Nephron progenitor cell (in vitro differentiated cells): ENCODE data around the gene ASB16.
A peak's percentile ranks its signal among the peaks of the same experiment; 100 is the strongest.

Experiments
- DNase-seq: peaks from one replicate; pipeline ENCODE4 v3.0.0; 2021
- H3K27ac Mint-ChIP-seq: 2 replicates; pipeline ENCODE4 v1.8.0; 2021; ENCODE audit warnings: mild to moderate bottlenecking, moderate library complexity, mixed read lengths
- H3K27me3 Mint-ChIP-seq: 2 replicates; pipeline ENCODE4 v1.8.0; 2021; ENCODE audit warnings: mild to moderate bottlenecking, low read depth, mixed read lengths; ENCODE audit not compliant: poor library complexity
- H3K36me3 Mint-ChIP-seq: 2 replicates; pipeline ENCODE4 v1.8.0; 2021; ENCODE audit warnings: low read depth, mixed read lengths
- H3K4me1 Mint-ChIP-seq: 2 replicates; pipeline ENCODE4 v1.8.0; 2021; ENCODE audit warnings: mixed read lengths
- H3K4me3 Mint-ChIP-seq: 2 replicates; pipeline ENCODE4 v1.8.0; 2021; ENCODE audit warnings: mild to moderate bottlenecking, moderate library complexity, mixed read lengths
- H3K9me3 Mint-ChIP-seq: 2 replicates; pipeline ENCODE4 v1.8.0; 2021; ENCODE audit warnings: mild to moderate bottlenecking, moderate library complexity, mixed read lengths
- CTCF ChIP-seq: fragments of 200-600 bp; sonication (generic); IDR thresholded peaks from 2 replicates; pipeline ENCODE4 v1.5.0; 2021; ENCODE audit warnings: antibody characterized with exemption

ASB16 gene

GRCh38 chr17:44176257-44176656 lies 5.8 kb downstream of the ASB16 start:
- no peak for TF ChIP-seq CTCF
- H3K9me3 Mint-ChIP-seq = no peaks in the 10 kb centered on the region
- no peak overlapping the region for H3K4me3 Mint-ChIP-seq
- no peak overlapping the region for H3K27ac Mint-ChIP-seq
- H3K4me1 Mint-ChIP-seq = peaks cover 13% of the 10 kb centered on the region
- no peak for DNase-seq
- H3K36me3 Mint-ChIP-seq = peaks cover 37% of the 10 kb centered on the region
- peaks cover 6% of the 10 kb centered on the region for H3K27me3 Mint-ChIP-seq

GRCh38 chr17:44176671-44177501 lies 6.4 kb downstream of the ASB16 start:
- peak overlapping the region; percentile 54 for H3K27ac Mint-ChIP-seq

GRCh38 chr17:44177640-44178039 lies 7.1 kb downstream of the ASB16 start:
- Mint-ChIP-seq H3K27ac (peak overlapping the region; percentile 54), H3K36me3 (peaks cover 50% of the 10 kb centered on the region)

More at GRCh38 chr17:44176671-44177501, 6.4 kb downstream of the ASB16 start:
- no peak for DNase-seq
- Mint-ChIP-seq H3K4me1 (peaks cover 9% of the 10 kb centered on the region), H3K4me3 (no peak overlapping the region), H3K36me3 (peaks cover 43% of the 10 kb centered on the region), H3K27me3 (peaks cover 9% of the 10 kb centered on the region), H3K9me3 (peaks cover 4% of the 10 kb centered on the region)
- TF ChIP-seq CTCF = no peak

GRCh38 chr17:44178133-44178532 lies 7.6 kb downstream of the ASB16 start:
- Mint-ChIP-seq H3K27me3 (peaks cover 9% of the 10 kb centered on the region), H3K9me3 (peaks cover 7% of the 10 kb centered on the region), H3K4me3 (no peak overlapping the region), H3K27ac (no peak overlapping the region), H3K4me1 (peaks cover 3% of the 10 kb centered on the region), H3K36me3 (peaks cover 52% of the 10 kb centered on the region)
- TF ChIP-seq CTCF = no peak
- DNase-seq = no peak

More at GRCh38 chr17:44177640-44178039, 7.1 kb downstream of the ASB16 start:
- TF ChIP-seq CTCF = no peak
- no peak overlapping the region for H3K4me3 Mint-ChIP-seq
- peaks cover 3% of the 10 kb centered on the region for H3K4me1 Mint-ChIP-seq
- H3K27me3 Mint-ChIP-seq = peaks cover 9% of the 10 kb centered on the region
- DNase-seq = no peak
- H3K9me3 Mint-ChIP-seq = peaks cover 7% of the 10 kb centered on the region

- DNase-seq = no peak
- peaks cover 9% of the 10 kb centered on the region for H3K27me3 Mint-ChIP-seq
- H3K36me3 Mint-ChIP-seq = peaks cover 29% of the 10 kb centered on the region
- peak overlapping the region; percentile 82 for H3K27ac Mint-ChIP-seq
- H3K9me3 Mint-ChIP-seq = peaks cover 7% of the 10 kb centered on the region
- peaks cover 30% of the 10 kb centered on the region for H3K4me1 Mint-ChIP-seq
- no peak overlapping the region for H3K4me3 Mint-ChIP-seq
- TF ChIP-seq CTCF = no peak
Measured at GRCh38 chr17:44183024-44183423, 12.5 kb downstream of the ASB16 start.
